Suprapubic skin (tissue), 4 donors: Measurements from ENCODE around the gene CBLIF. TPM values are rescaled to one million over a fixed set of nuclear protein-coding genes. Genes with fewer than 3 reads are reported as not detected.

ENCODE experiments used
- DNase-seq, 2 donors: peaks; one replicate each; pipeline ENCODE4 v3.0.0-alpha.2; 2019; ENCODE audit warnings: low spot score in 2 of 2
- H3K27ac ChIP-seq: fragments of 200-600 bp; sonication (generic); one replicate; pipeline ENCODE4 v1.5.1; 2019
- H3K27me3 ChIP-seq: fragments of 200-600 bp; sonication (generic); one replicate; pipeline ENCODE4 v1.5.1; 2019
- H3K36me3 ChIP-seq: fragments of 200-600 bp; sonication (generic); one replicate; pipeline ENCODE4 v1.5.1; 2019
- H3K4me1 ChIP-seq: fragments of 200-600 bp; sonication (generic); one replicate; pipeline ENCODE4 v1.5.1; 2019
- H3K4me3 ChIP-seq: fragments of 200-600 bp; sonication (generic); one replicate; pipeline ENCODE4 v1.5.1; 2019; ENCODE audit warnings: mild to moderate bottlenecking
- H3K9me3 ChIP-seq: fragments of 200-600 bp; sonication (generic); one replicate; pipeline ENCODE4 v1.5.1; 2019
- CTCF ChIP-seq, 2 donors: fragments of 200-600 bp in 1 of 2; fragments of 450-650 bp in 1 of 2; sonication (generic) in 1 of 2; IDR thresholded peaks; one replicate each; pipeline ENCODE4 v1.5.1; 2016 to 2019; ENCODE audit warnings: antibody characterized with exemption in 2 of 2, mild to moderate bottlenecking in 1 of 2, moderate library complexity in 1 of 2
- EP300 ChIP-seq: sonication (generic); formaldehyde crosslinking; IDR thresholded peaks from one replicate; pipeline ENCODE4 v1.6.1; 2017; ENCODE audit warnings: antibody characterized with exemption
- POLR2A ChIP-seq, 2 donors: fragments of 450-650 bp; IDR thresholded peaks; one replicate each; pipeline ENCODE4 v1.6.1; 2017; ENCODE audit warnings: antibody characterized with exemption in 2 of 2, mild to moderate bottlenecking in 2 of 2, moderate library complexity in 2 of 2
- POLR2AphosphoS5 ChIP-seq, 3 donors: sonication (generic); formaldehyde crosslinking; IDR thresholded peaks; one replicate each; pipeline ENCODE4 v1.6.1; 2017; ENCODE audit warnings: antibody characterized with exemption in 3 of 3
- WGBS: methylation state at CpG from one replicate; pipeline ENCODE4 v1.1.5; 2018; 5-methylcytosine and 5-hydroxymethylcytosine counted together
- total RNA-seq, 4 donors: library from RNA; depleted of rRNA; stranded (reverse); fragments of >200 nt; gene quantifications; one replicate each; pipeline ENCODE4 v1.1.0, GENCODE V29; 2016

The CBLIF gene
- total RNA-seq, 4 donors from 2014 or later: not detected

- no peak overlapping the region for H3K4me3 ChIP-seq
- DNase-seq: no peak
- no peaks in the 10 kb centered on the region for H3K4me1 ChIP-seq
- WGBS: 95% methylated on average over 3 of the region's 3 CpGs
- TF ChIP-seq EP300: no peak
- no peak for TF ChIP-seq POLR2AphosphoS5 (IDR thresholded peaks at IDR 0.05)
- TF ChIP-seq POLR2A (IDR thresholded peaks at IDR 0.05): no peak
- no peak for TF ChIP-seq CTCF (IDR thresholded peaks at IDR 0.05)
- H3K27ac ChIP-seq: no peak overlapping the region
- H3K36me3 ChIP-seq: peaks cover 90% of the 10 kb centered on the region
- H3K9me3 ChIP-seq: no peaks in the 10 kb centered on the region
- H3K27me3 ChIP-seq: no peaks in the 10 kb centered on the region
Measured at GRCh38 chr11:59794417-59794816, 50.9 kb downstream of the CBLIF start.

- no peak overlapping the region for H3K27ac ChIP-seq
- H3K9me3 ChIP-seq: no peaks in the 10 kb centered on the region
- WGBS: 79% methylated on average over 1 of the region's 1 CpG
- peaks cover 5% of the 10 kb centered on the region for H3K4me1 ChIP-seq
- peaks cover 95% of the 10 kb centered on the region for H3K36me3 ChIP-seq
- no peak for DNase-seq
- no peaks in the 10 kb centered on the region for H3K27me3 ChIP-seq
- H3K4me3 ChIP-seq: no peak overlapping the region
- TF ChIP-seq CTCF (IDR thresholded peaks at IDR 0.05): no peak
- no peak for TF ChIP-seq POLR2AphosphoS5 (IDR thresholded peaks at IDR 0.05)
Measured at GRCh38 chr11:59792507-59792906, 52.8 kb downstream of the CBLIF start.

GRCh38 chr11:59791639-59792038, 53.7 kb downstream of the CBLIF start:
- H3K9me3 ChIP-seq: no peaks in the 10 kb centered on the region
- no peak overlapping the region for H3K4me3 ChIP-seq
- peaks cover 14% of the 10 kb centered on the region for H3K4me1 ChIP-seq
- no peak for DNase-seq
- peaks cover 90% of the 10 kb centered on the region for H3K36me3 ChIP-seq
- 88% methylated on average over 4 of the region's 4 CpGs for WGBS
- no peak overlapping the region for H3K27ac ChIP-seq
- TF ChIP-seq EP300 (no peak), POLR2A (IDR thresholded peaks at IDR 0.05) (no peak), CTCF (IDR thresholded peaks at IDR 0.05) (no peak), POLR2AphosphoS5 (IDR thresholded peaks at IDR 0.05) (no peak)
- H3K27me3 ChIP-seq: no peaks in the 10 kb centered on the region

GRCh38 chr11:59787816-59788215, 57.5 kb downstream of the CBLIF start:
- Histone ChIP-seq H3K27me3 (no peaks in the 10 kb centered on the region), H3K36me3 (peaks cover 57% of the 10 kb centered on the region), H3K4me1 (peaks cover 18% of the 10 kb centered on the region), H3K9me3 (no peaks in the 10 kb centered on the region), H3K4me3 (no peak overlapping the region), H3K27ac (no peak overlapping the region)
- TF ChIP-seq CTCF (IDR thresholded peaks at IDR 0.05) (no peak), POLR2A (IDR thresholded peaks at IDR 0.05) (no peak), POLR2AphosphoS5 (IDR thresholded peaks at IDR 0.05) (no peak), EP300 (no peak)
- DNase-seq: no peak
- WGBS: 65% methylated on average over 3 of the region's 3 CpGs

GRCh38 chr11:59787255-59787588, 58.1 kb downstream of the CBLIF start:
- TF ChIP-seq CTCF (IDR thresholded peaks at IDR 0.05) (no peak), POLR2A (IDR thresholded peaks at IDR 0.05) (no peak), EP300 (no peak), POLR2AphosphoS5 (IDR thresholded peaks at IDR 0.05) (no peak)
- Histone ChIP-seq H3K36me3 (peaks cover 53% of the 10 kb centered on the region), H3K9me3 (no peaks in the 10 kb centered on the region), H3K4me3 (no peak overlapping the region), H3K4me1 (peaks cover 18% of the 10 kb centered on the region), H3K27ac (no peak overlapping the region), H3K27me3 (no peaks in the 10 kb centered on the region)
- DNase-seq: no peak
- 72% methylated on average over 4 of the region's 4 CpGs for WGBS
